H1 (cell line): ENCODE measurements around the gene SS18L1. TPM values are rescaled to one million over a fixed set of nuclear protein-coding genes. Genes with fewer than 3 reads are reported as not detected.
A peak's percentile ranks its signal among the peaks of the same experiment; 100 is the strongest.

Source experiments
- CTCF ChIA-PET: fragments of 300-600 bp; sonication (Branson Sonifier 250); formaldehyde crosslinking; loops from one replicate; lab custom pipeline; 2021; ENCODE audit not compliant: partially characterized antibody; lab: Charles Lee
- POLR2A ChIA-PET: fragments of 300-600 bp; sonication (Branson Sonifier 250); formaldehyde crosslinking; loops from one replicate; lab custom pipeline; 2021; ENCODE audit warnings: inconsistent platforms; ENCODE audit not compliant: partially characterized antibody; lab: Charles Lee
- DNase-seq, 2 experiments: peaks; one replicate each; pipeline versions ENCODE4 v3.0.0 to v3.0.0-alpha.2; 2010 to 2022; ENCODE audit warnings: low spot score in 2 of 2, low read depth in 1 of 2, mixed read lengths in 1 of 2
- FAIRE-seq: peaks from 2 replicates; lab custom pipeline; 2011; peaks lifted over from hg19 to GRCh38; lab: Jason Lieb, UNC
- H2AFZ ChIP-seq: 2 replicates; pipeline ENCODE4 v1.8.1; 2012; ENCODE audit warnings: low read length, inconsistent platforms
- H2AK5ac ChIP-seq: 2 replicates; pipeline ENCODE4 v1.6.1; 2013; ENCODE audit warnings: low read depth, low read length
- H2BK120ac ChIP-seq: replicated peaks from 2 replicates; pipeline ENCODE3; 2013; ENCODE audit warnings: low read depth, low read length, inconsistent platforms
- H2BK12ac ChIP-seq: 2 replicates; pipeline ENCODE4 v1.6.1; 2013; ENCODE audit warnings: low read depth, low read length
- H2BK15ac ChIP-seq: 2 replicates; pipeline ENCODE4 v1.6.1; 2013; ENCODE audit warnings: low read length
- H2BK20ac ChIP-seq: 2 replicates; pipeline ENCODE4 v1.6.1; 2013; ENCODE audit warnings: low read length
- H2BK5ac ChIP-seq: 2 replicates; pipeline ENCODE4 v1.6.1; 2013; ENCODE audit warnings: low read depth, low read length
- H3K14ac ChIP-seq: 2 replicates; pipeline ENCODE4 v1.6.1; 2013; ENCODE audit warnings: inconsistent platforms; ENCODE audit not compliant: insufficient read length
- H3K18ac ChIP-seq: 2 replicates; pipeline ENCODE4 v1.6.1; 2013; ENCODE audit warnings: low read length; ENCODE audit errors: extremely low read depth
- H3K23ac ChIP-seq: 2 replicates; pipeline ENCODE4 v1.6.1; 2013; ENCODE audit warnings: inconsistent platforms; ENCODE audit not compliant: insufficient read length
- H3K23me2 ChIP-seq: 2 replicates; pipeline ENCODE4 v1.6.1; 2013; ENCODE audit warnings: low read depth, low read length
- H3K27ac ChIP-seq: 2 replicates; pipeline ENCODE4 v1.6.1; 2011; ENCODE audit warnings: low read depth, low read length, inconsistent platforms
- H3K27me3 ChIP-seq, 4 experiments: replicated peaks in 1 of 4; 1 replicate in 1 of 4; 2 replicates in 3 of 4; pipeline versions ENCODE4 v1.6.1 to v1.8.1; 2011 to 2013; ENCODE audit warnings: low read length in 3 of 4, mild to moderate bottlenecking in 3 of 4, inconsistent platforms in 2 of 4, mixed read lengths in 2 of 4, moderate library complexity in 1 of 4; ENCODE audit not compliant: control insufficient read depth in 3 of 4, insufficient read depth in 3 of 4; ENCODE audit errors: extremely low read depth in 1 of 4
- H3K36me3 ChIP-seq, 4 experiments: 2 replicates each; pipeline versions ENCODE4 v1.6.1 to v1.8.1; 2011 to 2013; ENCODE audit warnings: mild to moderate bottlenecking in 4 of 4, low read length in 3 of 4, moderate library complexity in 2 of 4, control low read depth in 1 of 4, inconsistent platforms in 1 of 4; ENCODE audit not compliant: insufficient read depth in 4 of 4, control insufficient read depth in 2 of 4
- H3K4ac ChIP-seq: replicated peaks from 2 replicates; pipeline ENCODE3; 2013; ENCODE audit warnings: low read length, low read depth, mixed read lengths, inconsistent platforms; ENCODE audit not compliant: insufficient read length
- H3K4me1 ChIP-seq, 4 experiments: replicated peaks in 1 of 4; 1 replicate in 1 of 4; 2 replicates in 3 of 4; pipeline versions ENCODE4 v1.6.1 to v1.8.1; 2011 to 2013; ENCODE audit warnings: low read length in 3 of 4, inconsistent platforms in 2 of 4, mixed read lengths in 1 of 4; ENCODE audit not compliant: insufficient read depth in 4 of 4, control insufficient read depth in 3 of 4
- H3K4me2 ChIP-seq, 2 experiments: 2 replicates each; pipeline versions ENCODE4 v1.6.1 to v1.8.1; 2011 to 2013; ENCODE audit warnings: low read depth in 2 of 2, low read length in 2 of 2, control low read depth in 1 of 2, inconsistent platforms in 1 of 2, mild to moderate bottlenecking in 1 of 2; ENCODE audit not compliant: insufficient read depth in 1 of 2
- H3K4me3 ChIP-seq, 4 experiments: fragments of 200-600, 300-600 bp in 1 of 4; sonication (generic), shearing (Covaris generic), sonication (Bioruptor Twin) in 1 of 4; 2 replicates each; pipeline versions ENCODE4 v1.5.1 to v1.8.1; 2011 to 2016; ENCODE audit warnings: low read length in 4 of 4, low read depth in 3 of 4, control low read depth in 2 of 4, inconsistent platforms in 2 of 4, mild to moderate bottlenecking in 2 of 4, mixed read lengths in 1 of 4, moderate library complexity in 1 of 4; ENCODE audit not compliant: insufficient read depth in 2 of 4; ENCODE audit errors: extremely low read depth in 1 of 4
- H3K56ac ChIP-seq: replicated peaks from 2 replicates; pipeline ENCODE3; 2013; ENCODE audit warnings: low read depth, mild to moderate bottlenecking, mixed read lengths, low read length, inconsistent platforms; ENCODE audit not compliant: insufficient read length
- H3K79me1 ChIP-seq: 2 replicates; pipeline ENCODE4 v1.6.1; 2013; ENCODE audit warnings: low read depth, low read length, control low read depth
- H3K79me2 ChIP-seq, 2 experiments: 2 replicates each; pipeline versions ENCODE4 v1.6.1 to v1.8.1; 2012 to 2013; ENCODE audit warnings: low read length in 2 of 2, mild to moderate bottlenecking in 2 of 2, inconsistent platforms in 1 of 2; ENCODE audit not compliant: insufficient read depth in 2 of 2, control insufficient read depth in 1 of 2
- H3K9ac ChIP-seq, 4 experiments: replicated peaks in 1 of 4; 1 replicate in 1 of 4; 2 replicates in 3 of 4; pipeline versions ENCODE4 v1.6.1 to v1.8.1; 2011 to 2013; ENCODE audit warnings: low read depth in 3 of 4, low read length in 3 of 4, control low read depth in 2 of 4, mild to moderate bottlenecking in 2 of 4, moderate library complexity in 2 of 4, inconsistent platforms in 1 of 4; ENCODE audit errors: extremely low read depth in 1 of 4
- H3K9me3 ChIP-seq, 2 experiments: 2 replicates each; pipeline versions ENCODE4 v1.6.1 to v1.8.1; 2012 to 2013; ENCODE audit warnings: mild to moderate bottlenecking in 2 of 2, moderate library complexity in 2 of 2, control low read depth in 1 of 2, inconsistent platforms in 1 of 2, low read depth in 1 of 2, low read length in 1 of 2, mixed read lengths in 1 of 2; ENCODE audit not compliant: insufficient read depth in 2 of 2
- H4K20me1 ChIP-seq, 2 experiments: replicated peaks in 1 of 2; 2 replicates each; pipeline versions ENCODE3 to v1.8.1; 2011 to 2013; ENCODE audit warnings: inconsistent platforms in 2 of 2, low read length in 2 of 2, mild to moderate bottlenecking in 1 of 2; ENCODE audit not compliant: insufficient read depth in 2 of 2, control insufficient read depth in 1 of 2
- H4K5ac ChIP-seq: 2 replicates; pipeline ENCODE4 v1.6.1; 2013; ENCODE audit warnings: low read length, low read depth, mixed read lengths, inconsistent platforms; ENCODE audit not compliant: insufficient read length
- H4K8ac ChIP-seq: 2 replicates; pipeline ENCODE4 v1.8.0; 2013; ENCODE audit warnings: mild to moderate bottlenecking, moderate library complexity, low read length, inconsistent platforms; ENCODE audit not compliant: insufficient read depth; ENCODE audit errors: extremely low read depth
- H4K91ac ChIP-seq: replicated peaks from 2 replicates; pipeline ENCODE3; 2013; ENCODE audit warnings: low read length, mixed read lengths, inconsistent platforms; ENCODE audit not compliant: insufficient read length
- CREB1 ChIP-seq: IDR thresholded peaks from 2 replicates; pipeline ENCODE4 v1.6.1; 2012; ENCODE audit warnings: inconsistent platforms
- GABPA ChIP-seq: IDR thresholded peaks from 2 replicates; pipeline ENCODE4 v1.6.1; 2011; ENCODE audit warnings: mild to moderate bottlenecking, low read length, moderate library complexity, borderline replicate concordance; ENCODE audit not compliant: insufficient read depth
- WGBS, 2 experiments: shearing (Covaris generic) in 1 of 2; methylation state at CpG; one replicate each; pipeline versions ENCODE4 v1.1.6 to v1.1.7; 2013 to 2015; ENCODE audit warnings: low lambda C conversion rate in 2 of 2, mixed read lengths in 2 of 2, inconsistent platforms in 1 of 2, low coverage in 1 of 2, missing lambda C conversion rate in 1 of 2; ENCODE audit not compliant: insufficient replicate concordance in 2 of 2, insufficient coverage in 1 of 2, insufficient read length in 1 of 2; ENCODE audit errors: extremely low coverage in 1 of 2, missing lambda C conversion rate in 1 of 2; 5-methylcytosine and 5-hydroxymethylcytosine counted together
- polyA plus RNA-seq, 7 experiments: library from polyadenylated mRNA; depleted of rRNA in 3 of 7; stranded (reverse) in 5 of 7; unstranded in 2 of 7; fragments of >200 nt in 5 of 7; fragments of 200-250 nt in 2 of 7; gene quantifications; 1 replicate in 5 of 7; 2 replicates in 1 of 7; 4 replicates in 1 of 7; pipeline versions ENCODE4 v1.2.1 to v1.2.3, GENCODE V29; 2011 to 2013; ENCODE audit warnings: missing spikeins in 2 of 7, mixed read lengths in 2 of 7
- total RNA-seq: library from RNA; stranded (reverse); fragmentation: NEBNext Ultra II Directional; extraction: Animal tissue kit (Norgen Biotek cat#: 25700); gene quantifications from 2 replicates; pipeline ENCODE4 v1.2.1, GENCODE V29; 2021

SS18L1 gene
- total and polyA plus RNA-seq, 2 of the 8 experiments (the other 6 are each of a cell fraction or from before 2014, with no cell fraction given) = 28.4 to 29.7 TPM

GRCh38 chr20:62217913-62218773, 74.6 kb downstream of the SS18L1 start:
- no peak overlapping the region; the same call in 1 of the 2 replicates for H4K8ac ChIP-seq
- H2AFZ ChIP-seq = no peak overlapping the region
- peaks cover 21% of the 10 kb centered on the region; the same call in 1 of the 2 replicates for H3K23me2 ChIP-seq
- H3K4me3 ChIP-seq = peak overlapping the region in 2 of 4 experiments; percentile 16 to 60; a peak in 4 of 8 replicates
- H3K27me3 ChIP-seq = peaks cover 9 to 49% (median 41%) of the 10 kb centered on the region in 4 experiments
- H3K23ac ChIP-seq = no peak overlapping the region
- no peak overlapping the region for H3K18ac ChIP-seq
- 75% methylated on average over 38 of the region's 38 CpGs; no CpG with 5 or more reads in 1 of the 2 experiments for WGBS, 2 experiments
- no peak overlapping the region for H3K27ac ChIP-seq
- H3K9ac ChIP-seq = no peak overlapping the region
- H2BK15ac ChIP-seq = peak overlapping the region; percentile 88; the same call in 1 of the 2 replicates
- H4K91ac ChIP-seq = peak overlapping the region; percentile 30
- H4K20me1 ChIP-seq = peaks cover 6 to 18% of the 10 kb centered on the region in 2 experiments
- no peak overlapping the region for H4K5ac ChIP-seq
- no peaks in the 10 kb centered on the region for H3K79me2 ChIP-seq
- no peak overlapping the region for H3K14ac ChIP-seq
- H3K9me3 ChIP-seq = no peaks in the 10 kb centered on the region
- H3K36me3 ChIP-seq = no peaks in the 10 kb centered on the region
- H2BK120ac ChIP-seq = no peak overlapping the region
- H2BK12ac ChIP-seq = no peak overlapping the region
- POLR2A ChIA-PET = interaction anchor here (0.5 to 1.4 kb wide), 5 partner anchors 8 to 151 kb away, joined by 3 to 6 read pairs (median 4); no protein-coding TSS in a partner anchor
- H3K4ac ChIP-seq = no peak overlapping the region
- no peak overlapping the region for H2BK5ac ChIP-seq
- no peak for FAIRE-seq
- no peak overlapping the region for H3K56ac ChIP-seq
- TF ChIP-seq GABPA (0 out of 2 replicates have a peak, but pooled peaks have one; percentile 27), CREB1 (no peak)
- no peak overlapping the region for H2BK20ac ChIP-seq
- peak overlapping the region; percentile 69 to 89; a peak in 3 of 4 replicates for H3K4me2 ChIP-seq
- CTCF ChIA-PET = interaction anchor here (1.0 to 1.6 kb wide), 4 partner anchors 8 to 150 kb away, joined by 3 to 6 read pairs (median 4); no protein-coding TSS in a partner anchor
- no peaks in the 10 kb centered on the region for H3K79me1 ChIP-seq
- no peak for DNase-seq
- no peak overlapping the region for H2AK5ac ChIP-seq
- H3K4me1 ChIP-seq = peaks cover 0 to 31% (median 18%) of the 10 kb centered on the region in 4 experiments; a peak in 6 of 7 replicates
